H1 (cell line): Measurements from ENCODE around the gene ATP9B. TPM values are rescaled to one million over a fixed set of nuclear protein-coding genes. Genes with fewer than 3 reads are reported as not detected.

ENCODE experiments used
- CTCF ChIA-PET: fragments of 300-600 bp; sonication (Branson Sonifier 250); formaldehyde crosslinking; loops from one replicate; lab custom pipeline; 2021; ENCODE audit not compliant: partially characterized antibody; lab: Charles Lee
- POLR2A ChIA-PET: fragments of 300-600 bp; sonication (Branson Sonifier 250); formaldehyde crosslinking; loops from one replicate; lab custom pipeline; 2021; ENCODE audit warnings: inconsistent platforms; ENCODE audit not compliant: partially characterized antibody; lab: Charles Lee
- DNase-seq, 2 experiments: peaks; one replicate each; pipeline versions ENCODE4 v3.0.0 to v3.0.0-alpha.2; 2010 to 2022; ENCODE audit warnings: low spot score in 2 of 2, low read depth in 1 of 2, mixed read lengths in 1 of 2
- FAIRE-seq: peaks from 2 replicates; lab custom pipeline; 2011; peaks lifted over from hg19 to GRCh38; lab: Jason Lieb, UNC
- H2AFZ ChIP-seq: 2 replicates; pipeline ENCODE4 v1.8.1; 2012; ENCODE audit warnings: low read length, inconsistent platforms
- H2AK5ac ChIP-seq: 2 replicates; pipeline ENCODE4 v1.6.1; 2013; ENCODE audit warnings: low read depth, low read length
- H2BK120ac ChIP-seq: replicated peaks from 2 replicates; pipeline ENCODE3; 2013; ENCODE audit warnings: low read depth, low read length, inconsistent platforms
- H2BK12ac ChIP-seq: 2 replicates; pipeline ENCODE4 v1.6.1; 2013; ENCODE audit warnings: low read depth, low read length
- H2BK15ac ChIP-seq: 2 replicates; pipeline ENCODE4 v1.6.1; 2013; ENCODE audit warnings: low read length
- H2BK20ac ChIP-seq: 2 replicates; pipeline ENCODE4 v1.6.1; 2013; ENCODE audit warnings: low read length
- H2BK5ac ChIP-seq: 2 replicates; pipeline ENCODE4 v1.6.1; 2013; ENCODE audit warnings: low read depth, low read length
- H3K14ac ChIP-seq: 2 replicates; pipeline ENCODE4 v1.6.1; 2013; ENCODE audit warnings: inconsistent platforms; ENCODE audit not compliant: insufficient read length
- H3K18ac ChIP-seq: 2 replicates; pipeline ENCODE4 v1.6.1; 2013; ENCODE audit warnings: low read length; ENCODE audit errors: extremely low read depth
- H3K23ac ChIP-seq: 2 replicates; pipeline ENCODE4 v1.6.1; 2013; ENCODE audit warnings: inconsistent platforms; ENCODE audit not compliant: insufficient read length
- H3K23me2 ChIP-seq: 2 replicates; pipeline ENCODE4 v1.6.1; 2013; ENCODE audit warnings: low read depth, low read length
- H3K27ac ChIP-seq: 2 replicates; pipeline ENCODE4 v1.6.1; 2011; ENCODE audit warnings: low read depth, low read length, inconsistent platforms
- H3K27me3 ChIP-seq, 4 experiments: replicated peaks in 1 of 4; 1 replicate in 1 of 4; 2 replicates in 3 of 4; pipeline versions ENCODE4 v1.6.1 to v1.8.1; 2011 to 2013; ENCODE audit warnings: low read length in 3 of 4, mild to moderate bottlenecking in 3 of 4, inconsistent platforms in 2 of 4, mixed read lengths in 2 of 4, moderate library complexity in 1 of 4; ENCODE audit not compliant: control insufficient read depth in 3 of 4, insufficient read depth in 3 of 4; ENCODE audit errors: extremely low read depth in 1 of 4
- H3K36me3 ChIP-seq, 4 experiments: 2 replicates each; pipeline versions ENCODE4 v1.6.1 to v1.8.1; 2011 to 2013; ENCODE audit warnings: mild to moderate bottlenecking in 4 of 4, low read length in 3 of 4, moderate library complexity in 2 of 4, control low read depth in 1 of 4, inconsistent platforms in 1 of 4; ENCODE audit not compliant: insufficient read depth in 4 of 4, control insufficient read depth in 2 of 4
- H3K4ac ChIP-seq: replicated peaks from 2 replicates; pipeline ENCODE3; 2013; ENCODE audit warnings: low read length, low read depth, mixed read lengths, inconsistent platforms; ENCODE audit not compliant: insufficient read length
- H3K4me1 ChIP-seq, 4 experiments: replicated peaks in 1 of 4; 1 replicate in 1 of 4; 2 replicates in 3 of 4; pipeline versions ENCODE4 v1.6.1 to v1.8.1; 2011 to 2013; ENCODE audit warnings: low read length in 3 of 4, inconsistent platforms in 2 of 4, mixed read lengths in 1 of 4; ENCODE audit not compliant: insufficient read depth in 4 of 4, control insufficient read depth in 3 of 4
- H3K4me2 ChIP-seq, 2 experiments: 2 replicates each; pipeline versions ENCODE4 v1.6.1 to v1.8.1; 2011 to 2013; ENCODE audit warnings: low read depth in 2 of 2, low read length in 2 of 2, control low read depth in 1 of 2, inconsistent platforms in 1 of 2, mild to moderate bottlenecking in 1 of 2; ENCODE audit not compliant: insufficient read depth in 1 of 2
- H3K4me3 ChIP-seq, 4 experiments: fragments of 200-600, 300-600 bp in 1 of 4; sonication (generic), shearing (Covaris generic), sonication (Bioruptor Twin) in 1 of 4; 2 replicates each; pipeline versions ENCODE4 v1.5.1 to v1.8.1; 2011 to 2016; ENCODE audit warnings: low read length in 4 of 4, low read depth in 3 of 4, control low read depth in 2 of 4, inconsistent platforms in 2 of 4, mild to moderate bottlenecking in 2 of 4, mixed read lengths in 1 of 4, moderate library complexity in 1 of 4; ENCODE audit not compliant: insufficient read depth in 2 of 4; ENCODE audit errors: extremely low read depth in 1 of 4
- H3K56ac ChIP-seq: replicated peaks from 2 replicates; pipeline ENCODE3; 2013; ENCODE audit warnings: low read depth, mild to moderate bottlenecking, mixed read lengths, low read length, inconsistent platforms; ENCODE audit not compliant: insufficient read length
- H3K79me1 ChIP-seq: 2 replicates; pipeline ENCODE4 v1.6.1; 2013; ENCODE audit warnings: low read depth, low read length, control low read depth
- H3K79me2 ChIP-seq, 2 experiments: 2 replicates each; pipeline versions ENCODE4 v1.6.1 to v1.8.1; 2012 to 2013; ENCODE audit warnings: low read length in 2 of 2, mild to moderate bottlenecking in 2 of 2, inconsistent platforms in 1 of 2; ENCODE audit not compliant: insufficient read depth in 2 of 2, control insufficient read depth in 1 of 2
- H3K9ac ChIP-seq, 4 experiments: replicated peaks in 1 of 4; 1 replicate in 1 of 4; 2 replicates in 3 of 4; pipeline versions ENCODE4 v1.6.1 to v1.8.1; 2011 to 2013; ENCODE audit warnings: low read depth in 3 of 4, low read length in 3 of 4, control low read depth in 2 of 4, mild to moderate bottlenecking in 2 of 4, moderate library complexity in 2 of 4, inconsistent platforms in 1 of 4; ENCODE audit errors: extremely low read depth in 1 of 4
- H3K9me3 ChIP-seq, 2 experiments: 2 replicates each; pipeline versions ENCODE4 v1.6.1 to v1.8.1; 2012 to 2013; ENCODE audit warnings: mild to moderate bottlenecking in 2 of 2, moderate library complexity in 2 of 2, control low read depth in 1 of 2, inconsistent platforms in 1 of 2, low read depth in 1 of 2, low read length in 1 of 2, mixed read lengths in 1 of 2; ENCODE audit not compliant: insufficient read depth in 2 of 2
- H4K20me1 ChIP-seq, 2 experiments: replicated peaks in 1 of 2; 2 replicates each; pipeline versions ENCODE3 to v1.8.1; 2011 to 2013; ENCODE audit warnings: inconsistent platforms in 2 of 2, low read length in 2 of 2, mild to moderate bottlenecking in 1 of 2; ENCODE audit not compliant: insufficient read depth in 2 of 2, control insufficient read depth in 1 of 2
- H4K5ac ChIP-seq: 2 replicates; pipeline ENCODE4 v1.6.1; 2013; ENCODE audit warnings: low read length, low read depth, mixed read lengths, inconsistent platforms; ENCODE audit not compliant: insufficient read length
- H4K8ac ChIP-seq: 2 replicates; pipeline ENCODE4 v1.8.0; 2013; ENCODE audit warnings: mild to moderate bottlenecking, moderate library complexity, low read length, inconsistent platforms; ENCODE audit not compliant: insufficient read depth; ENCODE audit errors: extremely low read depth
- H4K91ac ChIP-seq: replicated peaks from 2 replicates; pipeline ENCODE3; 2013; ENCODE audit warnings: low read length, mixed read lengths, inconsistent platforms; ENCODE audit not compliant: insufficient read length
- BCL11A ChIP-seq, 2 experiments: IDR thresholded peaks; one replicate each; pipeline ENCODE4 v1.6.1; 2011; ENCODE audit warnings: low read depth in 2 of 2, low read length in 2 of 2, mild to moderate bottlenecking in 2 of 2
- CHD1 ChIP-seq: IDR thresholded peaks from 2 replicates; pipeline ENCODE4 v1.6.1; 2012; ENCODE audit warnings: low read depth, low read length, improper control_type of control experiment
- KDM1A ChIP-seq: fragments of 200-600, 300-600 bp; sonication (generic); IDR thresholded peaks from 2 replicates; pipeline ENCODE4 v1.7.1; 2016; ENCODE audit warnings: mild to moderate bottlenecking, low read length, borderline replicate concordance
- KDM5A ChIP-seq: fragments of 200-600 bp; IDR thresholded peaks from 2 replicates; pipeline ENCODE4 v1.7.1; 2012; ENCODE audit warnings: mild to moderate bottlenecking, low read length, inconsistent platforms, mixed read lengths
- WGBS, 2 experiments: shearing (Covaris generic) in 1 of 2; methylation state at CpG; one replicate each; pipeline versions ENCODE4 v1.1.6 to v1.1.7; 2013 to 2015; ENCODE audit warnings: low lambda C conversion rate in 2 of 2, mixed read lengths in 2 of 2, inconsistent platforms in 1 of 2, low coverage in 1 of 2, missing lambda C conversion rate in 1 of 2; ENCODE audit not compliant: insufficient replicate concordance in 2 of 2, insufficient coverage in 1 of 2, insufficient read length in 1 of 2; ENCODE audit errors: extremely low coverage in 1 of 2, missing lambda C conversion rate in 1 of 2; 5-methylcytosine and 5-hydroxymethylcytosine counted together
- polyA plus RNA-seq, 7 experiments: library from polyadenylated mRNA; depleted of rRNA in 3 of 7; stranded (reverse) in 5 of 7; unstranded in 2 of 7; fragments of >200 nt in 5 of 7; fragments of 200-250 nt in 2 of 7; gene quantifications; 1 replicate in 5 of 7; 2 replicates in 1 of 7; 4 replicates in 1 of 7; pipeline versions ENCODE4 v1.2.1 to v1.2.3, GENCODE V29; 2011 to 2013; ENCODE audit warnings: missing spikeins in 2 of 7, mixed read lengths in 2 of 7
- total RNA-seq: library from RNA; stranded (reverse); fragmentation: NEBNext Ultra II Directional; extraction: Animal tissue kit (Norgen Biotek cat#: 25700); gene quantifications from 2 replicates; pipeline ENCODE4 v1.2.1, GENCODE V29; 2021

The ATP9B gene
- total and polyA plus RNA-seq, 2 of the 8 experiments (the other 6 are each of a cell fraction or from before 2014, with no cell fraction given): 15.1 to 21.7 TPM

DNA sequence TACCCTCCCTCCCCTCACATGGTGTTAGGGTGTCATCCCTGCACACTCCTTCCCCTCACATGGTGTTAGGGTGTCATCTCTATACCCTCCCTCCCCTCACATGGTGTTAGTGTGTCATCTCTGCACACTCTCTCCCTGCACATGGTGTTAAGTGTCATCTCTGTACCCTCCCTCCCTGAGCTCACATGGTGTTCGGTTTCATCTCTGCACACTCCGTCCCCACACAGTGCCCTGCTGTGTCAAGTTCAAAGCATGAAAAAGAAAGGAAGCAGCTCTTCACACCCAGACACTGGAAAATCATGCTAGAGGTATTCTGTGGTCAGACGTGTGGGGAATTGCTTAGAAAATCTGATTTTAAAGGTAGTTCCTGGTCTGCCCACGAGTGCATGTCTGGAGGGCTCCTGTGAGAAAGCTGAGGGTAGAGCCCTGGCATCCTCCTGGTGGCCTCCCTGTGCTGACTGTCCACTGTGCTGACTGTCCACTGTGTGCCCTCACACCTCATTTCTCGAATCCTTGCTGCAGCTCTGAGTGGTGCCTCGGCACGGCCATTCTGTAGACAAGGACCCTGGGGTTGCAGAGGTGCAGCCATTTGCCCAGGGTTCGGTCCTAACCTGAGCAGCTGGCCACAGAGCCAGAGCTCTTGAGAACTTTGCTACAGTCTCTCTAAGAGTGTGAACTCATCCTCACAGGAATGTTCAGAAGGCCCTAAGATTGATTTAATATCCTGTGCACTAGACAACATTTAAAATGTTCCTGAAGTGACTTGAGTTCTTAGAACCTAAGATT lies 257.4 kb downstream of the ATP9B start:
- Histone ChIP-seq H4K20me1 (peaks cover 0 to 2% of the 10 kb centered on the region in 2 experiments), H3K36me3 (no peaks in the 10 kb centered on the region; a peak in 1 of 8 replicates), H2BK20ac (no peak overlapping the region), H2AK5ac (no peak overlapping the region; the same call in 1 of the 2 replicates), H3K79me1 (no peaks in the 10 kb centered on the region; the same call in 1 of the 2 replicates), H3K9me3 (peaks cover 8 to 11% of the 10 kb centered on the region in 2 experiments; a peak in 3 of 4 replicates), H2BK5ac (no peak overlapping the region), H3K56ac (no peak overlapping the region), H2BK15ac (no peak overlapping the region), H3K4ac (no peak overlapping the region), H3K23me2 (no peaks in the 10 kb centered on the region), H4K8ac (no peak overlapping the region; the same call in 1 of the 2 replicates), H2BK12ac (no peak overlapping the region), H3K27ac (no peak overlapping the region), H2BK120ac (no peak overlapping the region), H3K79me2 (no peaks in the 10 kb centered on the region), H3K4me2 (no peak overlapping the region), H3K27me3 (no peaks in the 10 kb centered on the region), H4K5ac (no peak overlapping the region), H2AFZ (no peak overlapping the region), H4K91ac (no peak overlapping the region), H3K23ac (no peak overlapping the region), H3K14ac (no peak overlapping the region), H3K9ac (no peak overlapping the region), H3K4me3 (no peak overlapping the region), H3K18ac (no peak overlapping the region), H3K4me1 (no peaks in the 10 kb centered on the region; a peak in 1 of 7 replicates)
- WGBS, 2 experiments: 96% methylated on average over 8 of the region's 8 CpGs; no CpG with 5 or more reads in 1 of the 2 experiments
- ChIA-PET POLR2A (no interaction called here), CTCF (no interaction called here)
- FAIRE-seq (no peak), DNase-seq (no peak)
- TF ChIP-seq KDM5A (no peak), BCL11A (IDR thresholded peaks at IDR 0.05; ENCODE audit: low read depth in 2 of 2, low read length in 2 of 2) (no peak), KDM1A (no peak), CHD1 (no peak)
